ENCODE results near the gene RPL27A. TPM values are rescaled to one million over a fixed set of nuclear protein-coding genes. Genes with fewer than 3 reads are reported as not detected.

The RPL27A gene
- polyA plus RNA-seq, 1 of the 3 experiments (the other 2 are of a cell fraction): 1,162 TPM

GRCh38 chr11:8702598-8702915 lies 20.0 kb downstream of the RPL27A start (continued):
- TF ChIP-seq MAX (IDR thresholded peaks at IDR 0.05; ENCODE audit: low read depth): no peak
- TF ChIP-seq GATA2 (CRISPR knock-in tag; IDR thresholded peaks at IDR 0.05): no peak
- TF ChIP-seq FOSL2 (IDR thresholded peaks at IDR 0.05; ENCODE audit: borderline replicate concordance, low read depth): no peak

GRCh38 chr11:8704136-8704535 lies 21.5 kb downstream of the RPL27A start:
- TF ChIP-seq ELF1 (IDR thresholded peaks at IDR 0.05): no peak
- TF ChIP-seq PBX3 (IDR thresholded peaks at IDR 0.05): no peak
- no peak for TF ChIP-seq IRF3 (IDR thresholded peaks at IDR 0.05; ENCODE audit: low read depth, low read length)
- no peak for TF ChIP-seq NRF1 (IDR thresholded peaks at IDR 0.05; ENCODE audit: low read depth, low read length)
- TF ChIP-seq GABPA (IDR thresholded peaks at IDR 0.05; ENCODE audit: low read depth): no peak
- TF ChIP-seq SMC3 (IDR thresholded peaks at IDR 0.05; ENCODE audit: low read depth, low read length): no peak
- no peak for TF ChIP-seq MEF2A (IDR thresholded peaks at IDR 0.05; ENCODE audit: borderline replicate concordance, low read depth)
- no peak for TF ChIP-seq RFX5 (IDR thresholded peaks at IDR 0.05; ENCODE audit: low read length)
- no peak overlapping the region for H3K27ac ChIP-seq (ENCODE audit: low read depth in 2 of 2, low read length in 1 of 2)
- no peak for DNase-seq
- H3K9ac ChIP-seq: no peak overlapping the region
- WGBS (ENCODE audit: low lambda C conversion rate): 100% methylated on average over 2 of the region's 2 CpGs
- H3K79me2 ChIP-seq (ENCODE audit: insufficient read depth): peaks cover 6% of the 10 kb centered on the region; the same call in 1 of the 2 replicates
- no peaks in the 10 kb centered on the region for H3K27me3 ChIP-seq (ENCODE audit: insufficient read depth)
- POLR2A ChIA-PET: interaction anchor here (1.1 kb wide), 1 partner anchor 16 kb away, joined by 3 read pairs; no protein-coding TSS in a partner anchor
- H2AFZ ChIP-seq (ENCODE audit: low read depth): no peak overlapping the region
- H4K20me1 ChIP-seq (ENCODE audit: insufficient read depth): no peaks in the 10 kb centered on the region
- H3K36me3 ChIP-seq (replicated peaks in 1 of 2; ENCODE audit: control insufficient read depth in 1 of 2, insufficient read depth in 2 of 2, low read length in 1 of 2): peaks cover 28 to 39% of the 10 kb centered on the region in 2 experiments
- no peak overlapping the region for H3K4me2 ChIP-seq
- H3F3A ChIP-seq (replicated peaks; ENCODE audit: insufficient read depth): no peaks in the 10 kb centered on the region
- H3K9me2 ChIP-seq: no peaks in the 10 kb centered on the region
- H3K4me3 ChIP-seq (ENCODE audit: low read depth in 2 of 2, low read length in 1 of 2): no peak overlapping the region
- CTCF ChIA-PET: interaction anchor here (0.9 kb wide), 1 partner anchor 433 kb away, joined by 3 read pairs; no protein-coding TSS in a partner anchor
- no peaks in the 10 kb centered on the region for H3K9me3 ChIP-seq
- H3K4me1 ChIP-seq (ENCODE audit: control insufficient read depth in 1 of 2, insufficient read depth in 2 of 2, low read depth in 1 of 2, low read length in 1 of 2): peaks cover 18 to 19% of the 10 kb centered on the region in 2 experiments; a peak in 3 of 4 replicates

GRCh38 chr11:8705146-8705545 lies 22.6 kb downstream of the RPL27A start:
- ChIA-PET CTCF (no interaction called here), POLR2A (no interaction called here)
- no peak for TF ChIP-seq FOSL2 (IDR thresholded peaks at IDR 0.05; ENCODE audit: borderline replicate concordance, low read depth)
- no peak for TF ChIP-seq ZBTB33 (IDR thresholded peaks at IDR 0.05; ENCODE audit: borderline replicate concordance, low read depth)
- TF ChIP-seq TEAD4 (IDR thresholded peaks at IDR 0.05; ENCODE audit: borderline replicate concordance, insufficient read depth): no peak
- TF ChIP-seq CHD2 (IDR thresholded peaks at IDR 0.05; ENCODE audit: low read length, partially characterized antibody): no peak
- no peak for TF ChIP-seq MEF2A (IDR thresholded peaks at IDR 0.05; ENCODE audit: borderline replicate concordance, low read depth)
- TF ChIP-seq NRF1 (IDR thresholded peaks at IDR 0.05; ENCODE audit: low read depth, low read length): no peak
- TF ChIP-seq JUND (IDR thresholded peaks at IDR 0.05): no peak
- no peak for TF ChIP-seq SMC3 (IDR thresholded peaks at IDR 0.05; ENCODE audit: low read depth, low read length)
- no peak for TF ChIP-seq MAX (IDR thresholded peaks at IDR 0.05; ENCODE audit: low read depth)
- no peak overlapping the region for H3K4me2 ChIP-seq
- no peaks in the 10 kb centered on the region; the same call in 1 of the 2 replicates for H3K79me2 ChIP-seq (ENCODE audit: insufficient read depth)
- no peak overlapping the region for H3K4me3 ChIP-seq (ENCODE audit: low read depth in 2 of 2, low read length in 1 of 2)
- H3K4me1 ChIP-seq (ENCODE audit: control insufficient read depth in 1 of 2, insufficient read depth in 2 of 2, low read depth in 1 of 2, low read length in 1 of 2): peaks cover 9 to 27% of the 10 kb centered on the region in 2 experiments; a peak in 3 of 4 replicates
- H3K9ac ChIP-seq: no peak overlapping the region
- 98% methylated on average over 5 of the region's 5 CpGs for whole genome bisulfite sequencing (ENCODE audit: low lambda C conversion rate)
- H3K9me3 ChIP-seq: no peaks in the 10 kb centered on the region
- no peaks in the 10 kb centered on the region for H4K20me1 ChIP-seq (ENCODE audit: insufficient read depth)
- H3K9me2 ChIP-seq: no peaks in the 10 kb centered on the region
- H3K27me3 ChIP-seq (ENCODE audit: insufficient read depth): no peaks in the 10 kb centered on the region
- H2AFZ ChIP-seq (ENCODE audit: low read depth): no peak overlapping the region
- peaks cover 28 to 31% of the 10 kb centered on the region in 2 experiments for H3K36me3 ChIP-seq (replicated peaks in 1 of 2; ENCODE audit: control insufficient read depth in 1 of 2, insufficient read depth in 2 of 2, low read length in 1 of 2)
- no peak overlapping the region for H3K27ac ChIP-seq (ENCODE audit: low read depth in 2 of 2, low read length in 1 of 2)
- no peak for DNase-seq
- H3F3A ChIP-seq (replicated peaks; ENCODE audit: insufficient read depth): no peaks in the 10 kb centered on the region
